Transverse colon (tissue), 4 donors: ENCODE measurements around the gene MSI2.

Experiments used
- CTCF ChIP-seq, 5 experiments: fragments of 200-600 bp in 3 of 5; fragments of 450-650 bp in 2 of 5; sonication (generic) in 3 of 5; IDR thresholded peaks; 1 replicate in 2 of 5; 2 replicates in 3 of 5; pipeline ENCODE4 v1.5.1; 2016 to 2017; ENCODE audit warnings: antibody characterized with exemption in 5 of 5, inconsistent platforms in 3 of 5, mild to moderate bottlenecking in 2 of 5, moderate library complexity in 1 of 5
- POLR2A ChIP-seq: fragments of 450-650 bp; IDR thresholded peaks from one replicate; pipeline ENCODE4 v1.6.1; 2016; ENCODE audit warnings: antibody characterized with exemption, mild to moderate bottlenecking, moderate library complexity
- POLR2AphosphoS5 ChIP-seq, 3 donors: sonication (generic); formaldehyde crosslinking; IDR thresholded peaks; one replicate each; pipeline ENCODE4 v1.6.1; 2016; ENCODE audit warnings: antibody characterized with exemption in 3 of 3

GRCh38 chr17:57672971-57673370 lies 416.6 kb downstream of the MSI2 start:
- TF ChIP-seq CTCF (IDR thresholded peaks at IDR 0.05) (no peak), POLR2AphosphoS5 (IDR thresholded peaks at IDR 0.05) (no peak), POLR2A (no peak)
